ENCODE measurements around the gene HNF1A. TPM values are rescaled to one million over a fixed set of nuclear protein-coding genes. Genes with fewer than 3 reads are reported as not detected.

The HNF1A gene
- total and polyA plus RNA-seq, 2 of the 13 experiments (the other 11 are each of a cell fraction or from before 2014, with no cell fraction given), result 13.4 to 34.7 TPM

DNA sequence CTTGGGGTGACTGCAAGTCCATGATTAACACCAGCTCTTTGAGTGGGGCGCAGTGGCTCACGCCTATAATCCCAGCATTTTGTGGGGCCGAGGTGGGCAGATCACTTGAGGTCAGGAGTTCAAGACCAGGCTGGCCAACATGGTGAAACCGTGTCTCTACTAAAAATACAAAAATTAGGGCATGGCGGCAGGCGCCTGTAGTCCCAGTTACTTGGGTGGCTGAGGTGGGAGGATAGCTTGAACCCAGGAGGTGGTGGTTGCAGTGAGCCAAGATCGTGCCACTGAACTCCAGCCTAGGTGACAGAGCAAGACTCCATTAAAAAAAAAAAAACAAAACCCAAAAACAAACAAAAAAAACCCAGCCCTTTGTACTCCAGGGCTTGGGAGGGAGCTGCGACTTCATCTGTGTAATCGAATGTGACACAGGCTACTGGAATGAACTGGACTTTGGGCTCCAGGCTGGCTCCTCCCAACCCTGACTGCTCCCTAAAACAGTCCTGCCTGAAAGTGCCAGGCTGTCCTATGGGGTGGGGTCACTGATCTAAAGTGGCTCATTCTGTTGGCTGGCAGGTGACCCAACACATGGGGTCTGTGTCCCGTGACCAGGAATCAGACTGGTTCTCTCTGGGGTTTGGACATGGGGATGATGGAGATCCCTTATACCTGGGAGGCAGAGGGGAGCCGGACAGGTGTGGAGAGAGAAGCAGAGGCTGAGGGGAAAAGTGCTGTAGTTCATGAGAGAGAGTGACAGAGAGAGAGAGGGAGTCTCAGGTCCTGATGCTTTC is 47.3 kb downstream of the HNF1A start (continued):
- TF ChIP-seq, protein P1, sequence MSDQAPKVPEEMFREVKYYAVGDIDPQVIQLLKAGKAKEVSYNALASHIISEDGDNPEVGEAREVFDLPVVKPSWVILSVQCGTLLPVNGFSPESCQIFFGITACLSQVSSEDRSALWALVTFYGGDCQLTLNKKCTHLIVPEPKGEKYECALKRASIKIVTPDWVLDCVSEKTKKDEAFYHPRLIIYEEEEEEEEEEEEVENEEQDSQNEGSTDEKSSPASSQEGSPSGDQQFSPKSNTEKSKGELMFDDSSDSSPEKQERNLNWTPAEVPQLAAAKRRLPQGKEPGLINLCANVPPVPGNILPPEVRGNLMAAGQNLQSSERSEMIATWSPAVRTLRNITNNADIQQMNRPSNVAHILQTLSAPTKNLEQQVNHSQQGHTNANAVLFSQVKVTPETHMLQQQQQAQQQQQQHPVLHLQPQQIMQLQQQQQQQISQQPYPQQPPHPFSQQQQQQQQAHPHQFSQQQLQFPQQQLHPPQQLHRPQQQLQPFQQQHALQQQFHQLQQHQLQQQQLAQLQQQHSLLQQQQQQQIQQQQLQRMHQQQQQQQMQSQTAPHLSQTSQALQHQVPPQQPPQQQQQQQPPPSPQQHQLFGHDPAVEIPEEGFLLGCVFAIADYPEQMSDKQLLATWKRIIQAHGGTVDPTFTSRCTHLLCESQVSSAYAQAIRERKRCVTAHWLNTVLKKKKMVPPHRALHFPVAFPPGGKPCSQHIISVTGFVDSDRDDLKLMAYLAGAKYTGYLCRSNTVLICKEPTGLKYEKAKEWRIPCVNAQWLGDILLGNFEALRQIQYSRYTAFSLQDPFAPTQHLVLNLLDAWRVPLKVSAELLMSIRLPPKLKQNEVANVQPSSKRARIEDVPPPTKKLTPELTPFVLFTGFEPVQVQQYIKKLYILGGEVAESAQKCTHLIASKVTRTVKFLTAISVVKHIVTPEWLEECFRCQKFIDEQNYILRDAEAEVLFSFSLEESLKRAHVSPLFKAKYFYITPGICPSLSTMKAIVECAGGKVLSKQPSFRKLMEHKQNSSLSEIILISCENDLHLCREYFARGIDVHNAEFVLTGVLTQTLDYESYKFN (CRISPR knock-in tag; conservative IDR thresholded peaks at IDR 0.05), result peak; percentile 96
- TF ChIP-seq, protein P2, sequence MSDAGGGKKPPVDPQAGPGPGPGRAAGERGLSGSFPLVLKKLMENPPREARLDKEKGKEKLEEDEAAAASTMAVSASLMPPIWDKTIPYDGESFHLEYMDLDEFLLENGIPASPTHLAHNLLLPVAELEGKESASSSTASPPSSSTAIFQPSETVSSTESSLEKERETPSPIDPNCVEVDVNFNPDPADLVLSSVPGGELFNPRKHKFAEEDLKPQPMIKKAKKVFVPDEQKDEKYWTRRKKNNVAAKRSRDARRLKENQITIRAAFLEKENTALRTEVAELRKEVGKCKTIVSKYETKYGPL (CRISPR knock-in tag; IDR thresholded peaks at IDR 0.05), result no peak
- TF ChIP-seq DNMT1 (CRISPR knock-in tag; IDR thresholded peaks at IDR 0.05) (no peak), ZNF773 (CRISPR knock-in tag; IDR thresholded peaks at IDR 0.05; ENCODE audit: borderline replicate concordance) (no peak), SETDB1 (CRISPR knock-in tag; IDR thresholded peaks at IDR 0.05; ENCODE audit: borderline replicate concordance) (no peak), ZSCAN22 (CRISPR knock-in tag; IDR thresholded peaks at IDR 0.05) (no peak), POGZ (CRISPR knock-in tag; IDR thresholded peaks at IDR 0.05) (0 out of 2 replicates have a peak, but pooled peaks have one; percentile 33), KLF12 (CRISPR knock-in tag; IDR thresholded peaks at IDR 0.05; ENCODE audit: borderline replicate concordance) (0 out of 2 replicates have a peak, but pooled peaks have one; percentile 37), FOXA1 (IDR thresholded peaks at IDR 0.05) (no peak), FOXA1 (CRISPR knock-in tag; IDR thresholded peaks at IDR 0.05) (no peak), MAZ (IDR thresholded peaks at IDR 0.05; ENCODE audit: borderline replicate concordance, low read depth, low read length) (0 out of 2 replicates have a peak, but pooled peaks have one; percentile 33), MAZ (CRISPR knock-in tag; IDR thresholded peaks at IDR 0.05; ENCODE audit: low read depth) (no peak), ZNF644 (CRISPR knock-in tag; IDR thresholded peaks at IDR 0.05; ENCODE audit: low read depth) (peak; percentile 17; the same call in 1 of the 2 replicates), RFXAP (CRISPR knock-in tag; IDR thresholded peaks at IDR 0.05; ENCODE audit: borderline replicate concordance) (peak; percentile 9; the same call in 1 of the 2 replicates)
- TF ChIP-seq, protein P3, sequence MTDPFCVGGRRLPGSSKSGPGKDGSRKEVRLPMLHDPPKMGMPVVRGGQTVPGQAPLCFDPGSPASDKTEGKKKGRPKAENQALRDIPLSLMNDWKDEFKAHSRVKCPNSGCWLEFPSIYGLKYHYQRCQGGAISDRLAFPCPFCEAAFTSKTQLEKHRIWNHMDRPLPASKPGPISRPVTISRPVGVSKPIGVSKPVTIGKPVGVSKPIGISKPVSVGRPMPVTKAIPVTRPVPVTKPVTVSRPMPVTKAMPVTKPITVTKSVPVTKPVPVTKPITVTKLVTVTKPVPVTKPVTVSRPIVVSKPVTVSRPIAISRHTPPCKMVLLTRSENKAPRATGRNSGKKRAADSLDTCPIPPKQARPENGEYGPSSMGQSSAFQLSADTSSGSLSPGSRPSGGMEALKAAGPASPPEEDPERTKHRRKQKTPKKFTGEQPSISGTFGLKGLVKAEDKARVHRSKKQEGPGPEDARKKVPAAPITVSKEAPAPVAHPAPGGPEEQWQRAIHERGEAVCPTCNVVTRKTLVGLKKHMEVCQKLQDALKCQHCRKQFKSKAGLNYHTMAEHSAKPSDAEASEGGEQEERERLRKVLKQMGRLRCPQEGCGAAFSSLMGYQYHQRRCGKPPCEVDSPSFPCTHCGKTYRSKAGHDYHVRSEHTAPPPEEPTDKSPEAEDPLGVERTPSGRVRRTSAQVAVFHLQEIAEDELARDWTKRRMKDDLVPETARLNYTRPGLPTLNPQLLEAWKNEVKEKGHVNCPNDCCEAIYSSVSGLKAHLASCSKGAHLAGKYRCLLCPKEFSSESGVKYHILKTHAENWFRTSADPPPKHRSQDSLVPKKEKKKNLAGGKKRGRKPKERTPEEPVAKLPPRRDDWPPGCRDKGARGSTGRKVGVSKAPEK (CRISPR knock-in tag; IDR thresholded peaks at IDR 0.05; ENCODE audit: borderline replicate concordance), result no peak
- TF ChIP-seq, protein P4, sequence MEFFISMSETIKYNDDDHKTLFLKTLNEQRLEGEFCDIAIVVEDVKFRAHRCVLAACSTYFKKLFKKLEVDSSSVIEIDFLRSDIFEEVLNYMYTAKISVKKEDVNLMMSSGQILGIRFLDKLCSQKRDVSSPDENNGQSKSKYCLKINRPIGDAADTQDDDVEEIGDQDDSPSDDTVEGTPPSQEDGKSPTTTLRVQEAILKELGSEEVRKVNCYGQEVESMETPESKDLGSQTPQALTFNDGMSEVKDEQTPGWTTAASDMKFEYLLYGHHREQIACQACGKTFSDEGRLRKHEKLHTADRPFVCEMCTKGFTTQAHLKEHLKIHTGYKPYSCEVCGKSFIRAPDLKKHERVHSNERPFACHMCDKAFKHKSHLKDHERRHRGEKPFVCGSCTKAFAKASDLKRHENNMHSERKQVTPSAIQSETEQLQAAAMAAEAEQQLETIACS (CRISPR knock-in tag; IDR thresholded peaks at IDR 0.05), result no peak
- TF ChIP-seq, protein P5, sequence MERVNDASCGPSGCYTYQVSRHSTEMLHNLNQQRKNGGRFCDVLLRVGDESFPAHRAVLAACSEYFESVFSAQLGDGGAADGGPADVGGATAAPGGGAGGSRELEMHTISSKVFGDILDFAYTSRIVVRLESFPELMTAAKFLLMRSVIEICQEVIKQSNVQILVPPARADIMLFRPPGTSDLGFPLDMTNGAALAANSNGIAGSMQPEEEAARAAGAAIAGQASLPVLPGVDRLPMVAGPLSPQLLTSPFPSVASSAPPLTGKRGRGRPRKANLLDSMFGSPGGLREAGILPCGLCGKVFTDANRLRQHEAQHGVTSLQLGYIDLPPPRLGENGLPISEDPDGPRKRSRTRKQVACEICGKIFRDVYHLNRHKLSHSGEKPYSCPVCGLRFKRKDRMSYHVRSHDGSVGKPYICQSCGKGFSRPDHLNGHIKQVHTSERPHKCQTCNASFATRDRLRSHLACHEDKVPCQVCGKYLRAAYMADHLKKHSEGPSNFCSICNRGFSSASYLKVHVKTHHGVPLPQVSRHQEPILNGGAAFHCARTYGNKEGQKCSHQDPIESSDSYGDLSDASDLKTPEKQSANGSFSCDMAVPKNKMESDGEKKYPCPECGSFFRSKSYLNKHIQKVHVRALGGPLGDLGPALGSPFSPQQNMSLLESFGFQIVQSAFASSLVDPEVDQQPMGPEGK (CRISPR knock-in tag; IDR thresholded peaks at IDR 0.05), result peak; percentile 47

All from HepG2 (cell line).